ENCODE data around the gene FAT4.

Gene FAT4

DNA sequence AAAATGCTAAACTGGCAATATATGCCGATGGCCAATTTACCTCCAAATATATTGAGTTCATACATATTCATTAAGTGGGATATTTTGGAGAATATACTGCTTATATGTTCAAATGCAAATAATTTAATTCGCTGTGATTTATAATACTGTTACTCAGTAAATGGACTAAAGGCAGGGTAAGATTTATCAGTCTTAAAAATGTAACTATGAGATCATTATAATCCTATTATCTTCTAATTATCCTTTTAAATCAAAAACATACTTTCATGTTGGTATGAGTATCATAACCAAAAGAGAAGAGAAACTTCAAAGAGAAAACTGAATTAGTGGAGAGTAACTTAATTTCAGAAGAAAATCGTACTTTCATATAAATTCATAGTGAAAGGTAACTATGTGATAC, 44.6 kb downstream of the FAT4 start:
- TF ChIP-seq, protein P1, sequence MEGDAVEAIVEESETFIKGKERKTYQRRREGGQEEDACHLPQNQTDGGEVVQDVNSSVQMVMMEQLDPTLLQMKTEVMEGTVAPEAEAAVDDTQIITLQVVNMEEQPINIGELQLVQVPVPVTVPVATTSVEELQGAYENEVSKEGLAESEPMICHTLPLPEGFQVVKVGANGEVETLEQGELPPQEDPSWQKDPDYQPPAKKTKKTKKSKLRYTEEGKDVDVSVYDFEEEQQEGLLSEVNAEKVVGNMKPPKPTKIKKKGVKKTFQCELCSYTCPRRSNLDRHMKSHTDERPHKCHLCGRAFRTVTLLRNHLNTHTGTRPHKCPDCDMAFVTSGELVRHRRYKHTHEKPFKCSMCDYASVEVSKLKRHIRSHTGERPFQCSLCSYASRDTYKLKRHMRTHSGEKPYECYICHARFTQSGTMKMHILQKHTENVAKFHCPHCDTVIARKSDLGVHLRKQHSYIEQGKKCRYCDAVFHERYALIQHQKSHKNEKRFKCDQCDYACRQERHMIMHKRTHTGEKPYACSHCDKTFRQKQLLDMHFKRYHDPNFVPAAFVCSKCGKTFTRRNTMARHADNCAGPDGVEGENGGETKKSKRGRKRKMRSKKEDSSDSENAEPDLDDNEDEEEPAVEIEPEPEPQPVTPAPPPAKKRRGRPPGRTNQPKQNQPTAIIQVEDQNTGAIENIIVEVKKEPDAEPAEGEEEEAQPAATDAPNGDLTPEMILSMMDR (IDR thresholded peaks at IDR 0.05; ENCODE audit: borderline replicate concordance, control extremely low read depth, extremely low read depth, insufficient read depth, missing control alignments), result no peak
- in situ Hi-C loops (cut with MboI; ENCODE audit: low sequenced_read_pairs, unreplicated experiment), result no loop called here
- DNase-seq (ENCODE audit: low spot score), result no peak

- TF ChIP-seq, protein P1 (IDR thresholded peaks at IDR 0.05; ENCODE audit: borderline replicate concordance, control extremely low read depth, extremely low read depth, insufficient read depth, missing control alignments), result no peak
- in situ Hi-C loops (cut with MboI; ENCODE audit: low sequenced_read_pairs, unreplicated experiment), result no loop called here
- DNase-seq (ENCODE audit: low spot score), result no peak
Measured at GRCh38 chr4:125359960-125360634, 45.3 kb downstream of the FAT4 start.

GRCh38 chr4:125360727-125361126, 46.0 kb downstream of the FAT4 start:
- TF ChIP-seq, protein P1 (IDR thresholded peaks at IDR 0.05; ENCODE audit: borderline replicate concordance, control extremely low read depth, extremely low read depth, insufficient read depth, missing control alignments), result no peak
- DNase-seq (ENCODE audit: low spot score), result no peak
- in situ Hi-C loops (cut with MboI; ENCODE audit: low sequenced_read_pairs, unreplicated experiment), result no loop called here
